VCaP (cell line): ENCODE measurements around the gene DUS2.
"Not testable (repeated sequence)": the region's sequence is repeated elsewhere in the genome, so short reads cannot be mapped to it uniquely, and the experiment has no call there.

Source experiments
- H3K27ac ChIP-seq: fragments of 450-650 bp; 2 replicates; pipeline ENCODE4 v1.5.1; 2017
- TF ChIP-seq, protein P1 (sequence below): fragments of 450-650 bp; conservative IDR thresholded peaks from 2 replicates; pipeline ENCODE4 v1.5.1; 2017; ENCODE audit warnings: mild to moderate bottlenecking, moderate library complexity

Gene DUS2

DNA sequence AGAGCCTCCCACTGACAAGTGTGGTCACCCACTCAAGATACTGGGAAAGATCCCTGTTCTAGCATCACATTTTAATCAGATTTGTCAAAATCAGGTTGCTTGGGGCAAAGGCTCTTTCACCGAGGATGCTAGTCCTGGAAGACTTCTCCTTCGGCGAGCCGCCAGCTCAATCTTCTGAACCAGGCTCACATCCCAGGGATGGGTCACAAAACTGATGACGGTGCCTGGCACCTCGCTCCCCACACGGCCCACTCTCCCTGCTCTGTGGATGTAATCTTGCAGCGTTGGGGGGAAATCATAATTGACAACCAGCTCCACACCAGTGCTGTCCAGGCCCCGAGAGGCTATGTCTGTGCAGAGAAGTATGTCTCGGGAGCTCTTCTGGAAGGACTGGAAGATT lies 1.6 kb upstream of the DUS2 start:
- H3K27ac ChIP-seq, result no peak overlapping the region
- TF ChIP-seq, protein P1, sequence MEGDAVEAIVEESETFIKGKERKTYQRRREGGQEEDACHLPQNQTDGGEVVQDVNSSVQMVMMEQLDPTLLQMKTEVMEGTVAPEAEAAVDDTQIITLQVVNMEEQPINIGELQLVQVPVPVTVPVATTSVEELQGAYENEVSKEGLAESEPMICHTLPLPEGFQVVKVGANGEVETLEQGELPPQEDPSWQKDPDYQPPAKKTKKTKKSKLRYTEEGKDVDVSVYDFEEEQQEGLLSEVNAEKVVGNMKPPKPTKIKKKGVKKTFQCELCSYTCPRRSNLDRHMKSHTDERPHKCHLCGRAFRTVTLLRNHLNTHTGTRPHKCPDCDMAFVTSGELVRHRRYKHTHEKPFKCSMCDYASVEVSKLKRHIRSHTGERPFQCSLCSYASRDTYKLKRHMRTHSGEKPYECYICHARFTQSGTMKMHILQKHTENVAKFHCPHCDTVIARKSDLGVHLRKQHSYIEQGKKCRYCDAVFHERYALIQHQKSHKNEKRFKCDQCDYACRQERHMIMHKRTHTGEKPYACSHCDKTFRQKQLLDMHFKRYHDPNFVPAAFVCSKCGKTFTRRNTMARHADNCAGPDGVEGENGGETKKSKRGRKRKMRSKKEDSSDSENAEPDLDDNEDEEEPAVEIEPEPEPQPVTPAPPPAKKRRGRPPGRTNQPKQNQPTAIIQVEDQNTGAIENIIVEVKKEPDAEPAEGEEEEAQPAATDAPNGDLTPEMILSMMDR, result no peak

- H3K27ac ChIP-seq, result peak overlapping the region; percentile 69
- TF ChIP-seq, protein P1, result no peak
These were observed 781 bp upstream of the DUS2 start for GRCh38 chr16:68022278-68022727.

- TF ChIP-seq, protein P1, result no peak
These were observed 5.9 kb downstream of the DUS2 start for GRCh38 chr16:68028996-68029395.

GRCh38 chr16:68030108-68030507 lies 7.0 kb downstream of the DUS2 start:
- not testable (repeated sequence) for H3K27ac ChIP-seq

More at GRCh38 chr16:68028996-68029395, 5.9 kb downstream of the DUS2 start:
- H3K27ac ChIP-seq, result no peak overlapping the region

DNA sequence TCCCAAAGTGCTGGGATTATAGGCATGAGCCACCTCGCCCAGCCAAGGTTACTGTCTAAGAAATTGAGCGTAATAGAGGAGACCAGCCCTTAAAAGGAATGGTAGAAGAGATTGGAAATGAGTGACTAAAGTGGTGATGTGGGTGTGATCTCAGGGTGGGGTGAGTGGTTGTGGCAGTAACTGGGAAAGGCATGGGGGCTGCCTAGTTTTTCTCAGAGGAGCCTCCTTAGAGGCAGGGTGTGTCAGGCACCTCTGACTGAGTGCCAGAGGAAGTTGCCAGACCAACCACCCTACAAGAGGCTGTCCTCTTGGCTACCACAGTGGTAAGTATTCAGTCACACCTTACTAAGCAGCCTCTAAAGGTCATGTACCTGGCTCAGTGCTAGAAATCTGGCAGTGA lies 8.9 kb downstream of the DUS2 start:
- TF ChIP-seq, protein P1, result no peak
- H3K27ac ChIP-seq, result no peak overlapping the region

GRCh38 chr16:68033101-68033500 lies 10.0 kb downstream of the DUS2 start:
- no peak overlapping the region for H3K27ac ChIP-seq
- TF ChIP-seq, protein P1, result no peak

DNA sequence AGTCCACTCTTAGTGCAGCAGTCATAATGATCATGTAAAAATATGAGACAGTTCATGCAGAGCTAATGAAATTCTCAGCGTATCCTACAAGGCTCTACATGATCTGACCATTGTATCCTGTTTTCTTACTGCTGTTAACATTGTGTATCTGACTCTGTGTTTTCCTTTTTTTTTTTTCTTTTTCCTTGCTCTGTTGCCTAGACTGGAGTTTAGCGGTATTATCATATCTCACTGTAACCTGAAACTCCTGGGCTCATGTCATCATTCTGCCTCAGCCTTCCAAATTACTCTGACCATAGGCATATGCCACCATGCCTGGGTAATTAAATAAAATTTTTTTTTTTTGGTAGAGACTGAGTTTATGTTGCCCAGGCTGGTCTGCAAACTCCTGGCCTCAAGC lies 12.1 kb downstream of the DUS2 start:
- no peak overlapping the region for H3K27ac ChIP-seq
- TF ChIP-seq, protein P1, result no peak

DNA sequence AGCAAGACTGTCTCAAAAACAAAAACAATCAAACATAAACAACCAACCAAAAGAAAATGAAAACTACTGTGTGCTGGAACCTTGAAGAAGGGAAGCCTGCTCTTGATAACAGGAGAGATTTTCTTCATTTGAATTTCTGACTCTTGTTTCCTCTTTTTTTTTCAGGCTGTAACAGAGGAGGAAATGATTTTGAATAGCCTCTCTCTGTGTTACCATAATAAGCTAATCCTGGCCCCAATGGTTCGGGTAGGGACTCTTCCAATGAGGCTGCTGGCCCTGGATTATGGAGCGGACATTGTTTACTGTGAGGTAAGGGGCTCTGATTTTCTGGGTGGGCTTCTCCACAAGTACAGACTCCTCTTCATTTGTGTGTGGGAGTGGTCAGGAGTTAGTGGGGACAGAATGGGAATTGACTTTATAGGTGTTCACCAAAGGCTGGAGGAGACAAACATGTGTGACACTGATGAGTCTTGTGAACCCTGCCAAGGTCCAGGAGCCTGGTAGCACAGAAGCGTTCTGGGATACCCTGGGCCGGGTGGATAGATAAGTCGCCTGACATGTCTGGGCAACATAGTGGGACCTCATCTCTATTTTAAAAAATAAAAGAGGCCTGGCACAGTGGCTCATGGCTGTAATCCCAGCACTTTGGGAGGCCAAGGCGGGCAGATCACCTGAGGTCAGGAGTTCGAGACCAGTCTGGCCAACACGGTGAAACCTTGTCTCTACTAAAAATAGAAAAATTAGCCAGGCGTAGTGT lies 14.9 kb downstream of the DUS2 start:
- no peak overlapping the region for H3K27ac ChIP-seq
- TF ChIP-seq, protein P1, result no peak
